ENCODE results near the gene LNPEP.

The LNPEP gene

DNA sequence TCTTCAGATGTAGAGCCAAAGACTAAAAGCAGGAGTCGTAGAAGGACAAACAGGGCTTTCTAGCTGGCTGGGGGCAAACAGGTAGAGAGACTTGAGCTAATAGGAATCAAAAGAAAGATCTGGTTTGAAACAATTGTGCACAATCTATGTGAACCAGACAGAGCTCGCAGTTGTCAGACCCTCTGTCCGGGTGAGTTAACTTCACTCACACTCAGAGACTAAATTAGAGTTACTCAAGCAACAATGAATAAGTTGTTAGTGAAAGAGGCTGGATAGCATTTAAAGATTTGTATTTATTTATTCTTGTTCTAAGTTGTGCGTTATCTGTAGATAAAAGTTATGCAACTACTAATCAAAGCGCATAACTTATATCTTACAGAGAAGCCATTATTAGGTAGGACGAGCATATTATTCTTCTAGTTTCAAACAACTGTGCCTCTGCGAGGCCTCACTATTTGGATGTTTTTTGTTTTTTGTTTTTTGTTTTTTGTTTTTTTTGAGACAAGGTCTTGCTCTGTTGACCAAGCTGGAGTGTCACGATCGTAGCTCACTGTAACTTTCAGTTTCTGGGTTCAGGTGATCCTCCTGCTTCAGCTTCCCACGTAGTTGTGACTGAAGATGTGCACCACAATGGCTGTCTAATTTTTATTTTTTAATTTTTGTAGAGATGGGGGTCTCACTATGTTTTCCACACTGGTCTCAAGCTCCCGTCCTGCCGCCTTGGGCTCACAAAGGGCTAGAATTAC lies 13.2 kb upstream of the LNPEP start:
- peaks cover 1% of the 10 kb centered on the region for H3K4me1 ChIP-seq (ENCODE audit: control insufficient read depth, insufficient read depth, low read depth, low read length)
- no peak overlapping the region for H2BK15ac ChIP-seq (ENCODE audit: low read depth, poor library complexity, severe bottlenecking)
- no peak overlapping the region for H2AK5ac ChIP-seq (ENCODE audit: low read length, severe bottlenecking)
- H3K18ac ChIP-seq (ENCODE audit: low read depth in 1 of 2, low read length in 2 of 2): no peak overlapping the region
- no peak overlapping the region for H3K14ac ChIP-seq (ENCODE audit: low read length in 2 of 2)
- H3K9me3 ChIP-seq (ENCODE audit: control insufficient read depth, low read length): no peaks in the 10 kb centered on the region
- no peak overlapping the region for H2AFZ ChIP-seq (ENCODE audit: low read depth, low read length)
- peaks cover 3% of the 10 kb centered on the region for H3K79me1 ChIP-seq (replicated peaks; ENCODE audit: low read length, poor library complexity, severe bottlenecking)
- H4K8ac ChIP-seq (ENCODE audit: low read length): no peak overlapping the region
- no peak overlapping the region for H3K23ac ChIP-seq (ENCODE audit: low read length in 2 of 2)
- no peak overlapping the region for H2BK12ac ChIP-seq (ENCODE audit: low read length in 2 of 2)
- H2BK5ac ChIP-seq (ENCODE audit: low read depth, low read length, poor library complexity, severe bottlenecking): no peak overlapping the region
- peaks cover 0 to 10% of the 10 kb centered on the region in 2 experiments for H3K36me3 ChIP-seq (ENCODE audit: control insufficient read depth in 1 of 2, insufficient read depth in 2 of 2, low read depth in 1 of 2, low read length in 2 of 2)
- no peak overlapping the region for H4K91ac ChIP-seq (ENCODE audit: low read length)
- no peak overlapping the region for H3K9ac ChIP-seq (ENCODE audit: low read length)
- H3K4ac ChIP-seq (ENCODE audit: low read depth in 1 of 2, low read length in 2 of 2): no peak overlapping the region
- WGBS: 97% methylated on average over 10 of the region's 12 CpGs
- no peak for DNase-seq
- no peak overlapping the region for H3K4me3 ChIP-seq (ENCODE audit: insufficient read depth in 1 of 2, low read depth in 1 of 2, low read length in 2 of 2)
- H3K4me2 ChIP-seq (ENCODE audit: low read length, poor library complexity, severe bottlenecking): no peak overlapping the region
- no peak overlapping the region for H3K27ac ChIP-seq (ENCODE audit: low read length, poor library complexity, severe bottlenecking)
- no peaks in the 10 kb centered on the region for H3K27me3 ChIP-seq (ENCODE audit: control insufficient read depth in 1 of 2, insufficient read depth in 1 of 2, low read length in 2 of 2)
- H2BK120ac ChIP-seq (ENCODE audit: low read depth, low read length): no peak overlapping the region

DNA sequence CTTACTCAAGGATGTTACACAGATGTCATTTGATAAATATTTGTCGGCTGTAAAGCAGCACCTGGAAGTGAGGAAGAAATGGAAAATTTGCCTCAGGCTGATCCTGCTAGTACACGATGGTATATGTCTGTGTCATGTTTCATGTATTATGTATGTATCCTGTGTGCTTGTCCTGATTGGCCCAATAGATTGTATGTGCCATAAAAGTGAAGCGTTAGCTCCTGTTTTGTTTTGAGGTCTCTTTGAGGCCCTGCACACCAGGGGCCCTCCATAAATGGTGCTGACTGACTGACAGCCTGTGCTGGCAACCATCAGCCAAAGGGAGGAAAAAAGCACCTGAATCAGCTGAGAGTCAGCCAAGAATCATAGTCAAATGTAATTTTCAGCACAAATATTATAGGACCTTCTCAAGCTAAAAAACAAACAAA lies 11.8 kb upstream of the LNPEP start:
- H3K36me3 ChIP-seq (ENCODE audit: control insufficient read depth in 1 of 2, insufficient read depth in 2 of 2, low read depth in 1 of 2, low read length in 2 of 2): peaks cover 0 to 1% of the 10 kb centered on the region in 2 experiments
- no peak overlapping the region for H3K4me3 ChIP-seq (ENCODE audit: insufficient read depth in 1 of 2, low read depth in 1 of 2, low read length in 2 of 2)
- H3K9me3 ChIP-seq (ENCODE audit: control insufficient read depth, low read length): no peaks in the 10 kb centered on the region
- no peak overlapping the region for H2BK5ac ChIP-seq (ENCODE audit: low read depth, low read length, poor library complexity, severe bottlenecking)
- H2AK5ac ChIP-seq (ENCODE audit: low read length, severe bottlenecking): no peak overlapping the region
- 59% methylated on average over 3 of the region's 3 CpGs for WGBS
- H3K18ac ChIP-seq (ENCODE audit: low read depth in 1 of 2, low read length in 2 of 2): no peak overlapping the region
- no peak overlapping the region for H3K4ac ChIP-seq (ENCODE audit: low read depth in 1 of 2, low read length in 2 of 2)
- no peak overlapping the region for H2BK120ac ChIP-seq (ENCODE audit: low read depth, low read length)
- no peak overlapping the region for H4K8ac ChIP-seq (ENCODE audit: low read length)
- peaks cover 1% of the 10 kb centered on the region for H3K4me1 ChIP-seq (ENCODE audit: control insufficient read depth, insufficient read depth, low read depth, low read length)
- no peak overlapping the region for H3K9ac ChIP-seq (ENCODE audit: low read length)
- peaks cover 1% of the 10 kb centered on the region for H3K79me1 ChIP-seq (replicated peaks; ENCODE audit: low read length, poor library complexity, severe bottlenecking)
- H3K14ac ChIP-seq (ENCODE audit: low read length in 2 of 2): no peak overlapping the region
- H2AFZ ChIP-seq (ENCODE audit: low read depth, low read length): no peak overlapping the region
- no peak overlapping the region for H2BK15ac ChIP-seq (ENCODE audit: low read depth, poor library complexity, severe bottlenecking)
- no peak for DNase-seq
- no peak overlapping the region for H3K4me2 ChIP-seq (ENCODE audit: low read length, poor library complexity, severe bottlenecking)
- H3K27ac ChIP-seq (ENCODE audit: low read length, poor library complexity, severe bottlenecking): no peak overlapping the region
- H3K27me3 ChIP-seq (ENCODE audit: control insufficient read depth in 1 of 2, insufficient read depth in 1 of 2, low read length in 2 of 2): no peaks in the 10 kb centered on the region
- no peak overlapping the region for H4K91ac ChIP-seq (ENCODE audit: low read length)
- no peak overlapping the region for H2BK12ac ChIP-seq (ENCODE audit: low read length in 2 of 2)
- H3K23ac ChIP-seq (ENCODE audit: low read length in 2 of 2): no peak overlapping the region

DNA sequence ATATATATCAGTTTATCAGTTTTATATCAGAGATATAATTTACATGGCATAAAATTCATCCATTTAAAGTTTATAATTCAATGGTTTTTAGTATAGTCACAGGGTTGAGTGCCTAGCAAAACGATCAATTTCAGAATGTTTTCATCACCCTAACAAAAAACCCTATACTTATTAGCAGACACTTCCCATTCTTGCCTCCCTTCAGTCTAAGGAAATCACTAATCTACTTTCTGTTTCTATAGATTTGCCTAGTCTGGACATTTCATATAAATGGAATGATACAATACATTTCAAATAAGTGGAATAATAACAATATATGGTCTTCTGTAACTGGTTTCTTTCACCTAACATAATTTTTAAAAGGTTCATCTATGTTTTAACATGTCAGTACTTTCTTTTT lies 9.6 kb upstream of the LNPEP start:
- H2AFZ ChIP-seq (ENCODE audit: low read depth, low read length): no peak overlapping the region
- no peak overlapping the region for H3K27ac ChIP-seq (ENCODE audit: low read length, poor library complexity, severe bottlenecking)
- no peaks in the 10 kb centered on the region for H3K36me3 ChIP-seq (ENCODE audit: control insufficient read depth in 1 of 2, insufficient read depth in 2 of 2, low read depth in 1 of 2, low read length in 2 of 2)
- 100% methylated on average over 1 of the region's 1 CpG for WGBS
- H3K79me1 ChIP-seq (replicated peaks; ENCODE audit: low read length, poor library complexity, severe bottlenecking): peaks cover 8% of the 10 kb centered on the region
- H3K9ac ChIP-seq (ENCODE audit: low read length): no peak overlapping the region
- no peak overlapping the region for H2BK12ac ChIP-seq (ENCODE audit: low read length in 2 of 2)
- H3K14ac ChIP-seq (ENCODE audit: low read length in 2 of 2): no peak overlapping the region
- H3K4me1 ChIP-seq (ENCODE audit: control insufficient read depth, insufficient read depth, low read depth, low read length): no peaks in the 10 kb centered on the region
- H3K23ac ChIP-seq (ENCODE audit: low read length in 2 of 2): no peak overlapping the region
- H2BK5ac ChIP-seq (ENCODE audit: low read depth, low read length, poor library complexity, severe bottlenecking): no peak overlapping the region
- H3K18ac ChIP-seq (ENCODE audit: low read depth in 1 of 2, low read length in 2 of 2): no peak overlapping the region
- no peak for DNase-seq
- H2AK5ac ChIP-seq (ENCODE audit: low read length, severe bottlenecking): no peak overlapping the region
- H2BK120ac ChIP-seq (ENCODE audit: low read depth, low read length): no peak overlapping the region
- no peak overlapping the region for H4K91ac ChIP-seq (ENCODE audit: low read length)
- no peak overlapping the region for H3K4ac ChIP-seq (ENCODE audit: low read depth in 1 of 2, low read length in 2 of 2)
- H3K9me3 ChIP-seq (ENCODE audit: control insufficient read depth, low read length): no peaks in the 10 kb centered on the region
- H3K4me2 ChIP-seq (ENCODE audit: low read length, poor library complexity, severe bottlenecking): no peak overlapping the region
- no peak overlapping the region for H2BK15ac ChIP-seq (ENCODE audit: low read depth, poor library complexity, severe bottlenecking)
- H3K4me3 ChIP-seq (ENCODE audit: insufficient read depth in 1 of 2, low read depth in 1 of 2, low read length in 2 of 2): no peak overlapping the region
- no peak overlapping the region for H4K8ac ChIP-seq (ENCODE audit: low read length)
- no peaks in the 10 kb centered on the region for H3K27me3 ChIP-seq (ENCODE audit: control insufficient read depth in 1 of 2, insufficient read depth in 1 of 2, low read length in 2 of 2)

DNA sequence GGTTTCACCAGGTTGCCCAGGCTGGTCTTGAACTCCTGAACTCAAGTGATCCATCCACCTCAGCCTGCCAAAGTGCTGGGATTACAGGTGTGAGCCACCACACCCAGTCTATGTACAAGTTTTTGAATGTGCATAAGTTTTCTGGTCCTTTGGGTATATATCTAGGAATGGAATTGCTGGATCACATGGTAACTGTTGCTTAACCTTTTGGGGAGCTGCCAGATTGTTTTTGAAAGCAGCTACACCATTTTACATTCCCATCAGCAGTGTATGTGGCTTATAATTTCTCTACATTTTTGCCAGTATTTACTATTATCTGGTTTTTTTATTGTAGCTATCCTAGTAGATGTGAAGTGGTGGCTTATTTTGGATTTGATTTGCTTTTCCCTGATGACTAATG lies 8.9 kb upstream of the LNPEP start:
- Histone ChIP-seq H3K4me1 (ENCODE audit: control insufficient read depth, insufficient read depth, low read depth, low read length) (no peaks in the 10 kb centered on the region), H3K4me2 (ENCODE audit: low read length, poor library complexity, severe bottlenecking) (no peak overlapping the region), H3K4me3 (ENCODE audit: insufficient read depth in 1 of 2, low read depth in 1 of 2, low read length in 2 of 2) (no peak overlapping the region), H3K9me3 (ENCODE audit: control insufficient read depth, low read length) (no peaks in the 10 kb centered on the region), H4K8ac (ENCODE audit: low read length) (no peak overlapping the region), H3K4ac (ENCODE audit: low read depth in 1 of 2, low read length in 2 of 2) (no peak overlapping the region), H3K27me3 (ENCODE audit: control insufficient read depth in 1 of 2, insufficient read depth in 1 of 2, low read length in 2 of 2) (no peaks in the 10 kb centered on the region), H2BK5ac (ENCODE audit: low read depth, low read length, poor library complexity, severe bottlenecking) (no peak overlapping the region), H3K27ac (ENCODE audit: low read length, poor library complexity, severe bottlenecking) (no peak overlapping the region), H2BK120ac (ENCODE audit: low read depth, low read length) (no peak overlapping the region), H3K9ac (ENCODE audit: low read length) (no peak overlapping the region), H4K91ac (ENCODE audit: low read length) (no peak overlapping the region), H3K79me1 (replicated peaks; ENCODE audit: low read length, poor library complexity, severe bottlenecking) (peaks cover 9% of the 10 kb centered on the region), H2AK5ac (ENCODE audit: low read length, severe bottlenecking) (no peak overlapping the region), H3K18ac (ENCODE audit: low read depth in 1 of 2, low read length in 2 of 2) (no peak overlapping the region), H3K36me3 (ENCODE audit: control insufficient read depth in 1 of 2, insufficient read depth in 2 of 2, low read depth in 1 of 2, low read length in 2 of 2) (no peaks in the 10 kb centered on the region), H2AFZ (ENCODE audit: low read depth, low read length) (no peak overlapping the region), H2BK12ac (ENCODE audit: low read length in 2 of 2) (no peak overlapping the region), H3K23ac (ENCODE audit: low read length in 2 of 2) (no peak overlapping the region), H3K14ac (ENCODE audit: low read length in 2 of 2) (no peak overlapping the region), H2BK15ac (ENCODE audit: low read depth, poor library complexity, severe bottlenecking) (no peak overlapping the region)
- DNase-seq: no peak

All from mesenchymal stem cell (in vitro differentiated cells and primary cell).